Measurements from ENCODE around the gene KCNQ5. TPM values are rescaled to one million over a fixed set of nuclear protein-coding genes. Genes with fewer than 3 reads are reported as not detected.

The KCNQ5 gene
- total RNA-seq, 1 donor from 2014 or later = 3.9 TPM

- H3K4me3 ChIP-seq = no peak overlapping the region
- no peak overlapping the region for H3K27ac ChIP-seq
- intact Hi-C loops (cut with DNase I) = no loop called here
- H3K36me3 ChIP-seq = no peaks in the 10 kb centered on the region
- no peaks in the 10 kb centered on the region for H3K9me3 ChIP-seq
- TF ChIP-seq POLR2A (IDR thresholded peaks at IDR 0.05) (no peak), CTCF (IDR thresholded peaks at IDR 0.05) (no peak), POLR2AphosphoS5 (IDR thresholded peaks at IDR 0.05; ENCODE audit: insufficient read depth in 1 of 2, low read depth in 1 of 2) (no peak)
- no peaks in the 10 kb centered on the region for H3K27me3 ChIP-seq
- H3K4me1 ChIP-seq = no peaks in the 10 kb centered on the region
- no peak for DNase-seq (ENCODE audit: extremely low spot score in 2 of 2)
These were observed 410.7 kb downstream of the KCNQ5 start for GRCh38 chr6:73032586-73032985.

GRCh38 chr6:73036689-73037088, 414.8 kb downstream of the KCNQ5 start:
- no peaks in the 10 kb centered on the region for H3K36me3 ChIP-seq
- no peaks in the 10 kb centered on the region for H3K9me3 ChIP-seq
- intact Hi-C loops (cut with DNase I) = no loop called here
- no peak overlapping the region for H3K4me3 ChIP-seq
- H3K4me1 ChIP-seq = no peaks in the 10 kb centered on the region
- H3K27ac ChIP-seq = no peak overlapping the region
- H3K27me3 ChIP-seq = no peaks in the 10 kb centered on the region
- TF ChIP-seq POLR2A (IDR thresholded peaks at IDR 0.05) = no peak
- TF ChIP-seq CTCF (IDR thresholded peaks at IDR 0.05) = no peak
- TF ChIP-seq POLR2AphosphoS5 (IDR thresholded peaks at IDR 0.05; ENCODE audit: insufficient read depth in 1 of 2, low read depth in 1 of 2) = no peak
- no peak for DNase-seq (ENCODE audit: extremely low spot score in 2 of 2)

- intact Hi-C loops (cut with DNase I) = no loop called here
- no peaks in the 10 kb centered on the region for H3K9me3 ChIP-seq
- no peaks in the 10 kb centered on the region for H3K4me1 ChIP-seq
- H3K27me3 ChIP-seq = no peaks in the 10 kb centered on the region
- TF ChIP-seq CTCF (IDR thresholded peaks at IDR 0.05) (no peak), POLR2A (IDR thresholded peaks at IDR 0.05) (no peak), POLR2AphosphoS5 (IDR thresholded peaks at IDR 0.05; ENCODE audit: insufficient read depth in 1 of 2, low read depth in 1 of 2) (no peak)
- no peak for DNase-seq (ENCODE audit: extremely low spot score in 2 of 2)
- H3K36me3 ChIP-seq = no peaks in the 10 kb centered on the region
- H3K4me3 ChIP-seq = no peak overlapping the region
- no peak overlapping the region for H3K27ac ChIP-seq
These were observed 419.2 kb downstream of the KCNQ5 start for GRCh38 chr6:73041051-73041450.

- Histone ChIP-seq H3K27me3 (no peaks in the 10 kb centered on the region), H3K4me3 (no peak overlapping the region), H3K4me1 (no peaks in the 10 kb centered on the region), H3K9me3 (no peaks in the 10 kb centered on the region), H3K36me3 (no peaks in the 10 kb centered on the region), H3K27ac (no peak overlapping the region)
- DNase-seq (ENCODE audit: extremely low spot score in 2 of 2) = no peak
- TF ChIP-seq POLR2AphosphoS5 (IDR thresholded peaks at IDR 0.05; ENCODE audit: insufficient read depth in 1 of 2, low read depth in 1 of 2) = no peak
- no peak for TF ChIP-seq CTCF (IDR thresholded peaks at IDR 0.05)
- no peak for TF ChIP-seq POLR2A (IDR thresholded peaks at IDR 0.05)
- intact Hi-C loops (cut with DNase I) = no loop called here
These were observed 421.0 kb downstream of the KCNQ5 start for GRCh38 chr6:73042892-73043291.

GRCh38 chr6:73043446-73043845, 421.6 kb downstream of the KCNQ5 start:
- intact Hi-C loops (cut with DNase I) = no loop called here
- no peak for TF ChIP-seq POLR2AphosphoS5 (IDR thresholded peaks at IDR 0.05; ENCODE audit: insufficient read depth in 1 of 2, low read depth in 1 of 2)
- no peak for TF ChIP-seq CTCF (IDR thresholded peaks at IDR 0.05)
- no peak for TF ChIP-seq POLR2A (IDR thresholded peaks at IDR 0.05)
- Histone ChIP-seq H3K36me3 (no peaks in the 10 kb centered on the region), H3K4me1 (no peaks in the 10 kb centered on the region), H3K4me3 (no peak overlapping the region), H3K9me3 (no peaks in the 10 kb centered on the region), H3K27ac (no peak overlapping the region), H3K27me3 (no peaks in the 10 kb centered on the region)
- no peak for DNase-seq (ENCODE audit: extremely low spot score in 2 of 2)

Data from vagina (tissue), 2 donors.